ENCODE data around the gene KIF26A. TPM values are rescaled to one million over a fixed set of nuclear protein-coding genes. Genes with fewer than 3 reads are reported as not detected.

Gene KIF26A
- total RNA-seq, 1 donor from 2014 or later: 0.26 TPM

DNA sequence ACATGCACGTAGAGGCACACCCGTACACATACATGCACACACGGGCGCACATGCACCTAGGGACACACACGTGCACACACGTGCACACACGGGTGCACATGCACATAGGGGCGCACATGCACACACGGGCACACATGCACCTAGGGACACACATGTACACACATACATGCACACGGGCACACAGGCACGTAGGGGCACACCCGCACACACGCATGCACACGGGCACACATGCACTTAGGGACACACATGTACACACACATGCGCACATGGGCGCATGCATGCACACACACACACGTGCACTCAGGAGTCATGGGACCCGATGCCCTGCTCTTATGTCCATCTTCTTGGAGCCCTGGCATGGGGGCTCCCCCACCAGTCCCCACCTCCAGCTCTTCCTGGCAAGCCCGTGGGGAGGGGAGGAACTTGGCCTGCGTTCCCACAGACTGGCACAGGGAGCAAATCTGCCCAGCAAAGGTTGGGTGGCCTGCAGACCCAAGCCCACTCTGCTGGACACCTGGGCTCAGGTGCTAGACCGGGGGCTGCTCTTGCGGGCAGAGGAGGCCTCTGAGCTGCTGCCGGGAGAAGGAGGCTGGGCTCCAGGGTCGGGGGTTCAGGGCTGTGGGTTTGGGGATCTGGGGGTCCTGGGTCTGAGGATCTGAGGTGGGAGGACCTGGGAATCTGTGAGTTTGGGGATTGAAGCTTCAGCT lies 51.4 kb downstream of the KIF26A start:
- no peaks in the 10 kb centered on the region for H3K27me3 ChIP-seq (ENCODE audit: control insufficient read depth, insufficient read depth, low read length)
- no peak for FAIRE-seq

DNA sequence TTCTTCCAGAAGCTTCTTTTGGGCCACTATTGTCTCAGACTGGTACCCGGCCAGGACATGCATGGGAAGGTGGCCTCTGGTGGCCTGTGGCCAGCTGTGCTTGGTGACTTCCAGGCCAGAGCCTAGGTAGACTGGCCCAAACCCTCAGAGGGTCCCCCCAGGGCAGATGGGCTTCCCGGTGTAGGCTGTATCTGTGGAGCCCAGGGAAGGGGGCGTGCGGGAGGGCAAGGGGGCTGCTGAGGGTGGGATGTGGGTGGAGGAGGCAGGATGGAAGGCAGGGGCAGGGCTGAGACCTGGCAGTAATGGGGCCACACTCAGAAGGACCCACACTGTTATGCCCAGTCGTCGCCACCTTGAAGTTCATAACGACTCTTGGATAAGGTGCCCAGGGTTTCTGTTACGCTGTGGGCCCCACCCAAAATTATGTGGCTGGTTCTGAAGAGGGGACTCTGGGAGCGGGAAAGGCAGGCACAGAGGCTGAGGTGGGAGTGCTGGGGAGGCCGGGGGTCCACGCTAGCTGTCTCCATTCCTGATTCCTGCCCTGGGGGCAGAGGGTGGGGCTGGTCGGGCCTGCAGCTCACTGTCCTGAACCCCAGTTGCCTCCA lies 52.1 kb downstream of the KIF26A start:
- FAIRE-seq: no peak

More for the DNA sequence above, 51.4 kb downstream of the KIF26A start:
- TF ChIP-seq, protein P1, sequence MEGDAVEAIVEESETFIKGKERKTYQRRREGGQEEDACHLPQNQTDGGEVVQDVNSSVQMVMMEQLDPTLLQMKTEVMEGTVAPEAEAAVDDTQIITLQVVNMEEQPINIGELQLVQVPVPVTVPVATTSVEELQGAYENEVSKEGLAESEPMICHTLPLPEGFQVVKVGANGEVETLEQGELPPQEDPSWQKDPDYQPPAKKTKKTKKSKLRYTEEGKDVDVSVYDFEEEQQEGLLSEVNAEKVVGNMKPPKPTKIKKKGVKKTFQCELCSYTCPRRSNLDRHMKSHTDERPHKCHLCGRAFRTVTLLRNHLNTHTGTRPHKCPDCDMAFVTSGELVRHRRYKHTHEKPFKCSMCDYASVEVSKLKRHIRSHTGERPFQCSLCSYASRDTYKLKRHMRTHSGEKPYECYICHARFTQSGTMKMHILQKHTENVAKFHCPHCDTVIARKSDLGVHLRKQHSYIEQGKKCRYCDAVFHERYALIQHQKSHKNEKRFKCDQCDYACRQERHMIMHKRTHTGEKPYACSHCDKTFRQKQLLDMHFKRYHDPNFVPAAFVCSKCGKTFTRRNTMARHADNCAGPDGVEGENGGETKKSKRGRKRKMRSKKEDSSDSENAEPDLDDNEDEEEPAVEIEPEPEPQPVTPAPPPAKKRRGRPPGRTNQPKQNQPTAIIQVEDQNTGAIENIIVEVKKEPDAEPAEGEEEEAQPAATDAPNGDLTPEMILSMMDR (IDR thresholded peaks at IDR 0.05; ENCODE audit: insufficient read depth, low read length, severe bottlenecking): no peak
- no peak for DNase-seq (ENCODE audit: low read depth)
- H3K4me3 ChIP-seq (ENCODE audit: low read depth, low read length): no peak overlapping the region
- no peaks in the 10 kb centered on the region for H3K36me3 ChIP-seq (ENCODE audit: control insufficient read depth, insufficient read depth, low read length)

DNA sequence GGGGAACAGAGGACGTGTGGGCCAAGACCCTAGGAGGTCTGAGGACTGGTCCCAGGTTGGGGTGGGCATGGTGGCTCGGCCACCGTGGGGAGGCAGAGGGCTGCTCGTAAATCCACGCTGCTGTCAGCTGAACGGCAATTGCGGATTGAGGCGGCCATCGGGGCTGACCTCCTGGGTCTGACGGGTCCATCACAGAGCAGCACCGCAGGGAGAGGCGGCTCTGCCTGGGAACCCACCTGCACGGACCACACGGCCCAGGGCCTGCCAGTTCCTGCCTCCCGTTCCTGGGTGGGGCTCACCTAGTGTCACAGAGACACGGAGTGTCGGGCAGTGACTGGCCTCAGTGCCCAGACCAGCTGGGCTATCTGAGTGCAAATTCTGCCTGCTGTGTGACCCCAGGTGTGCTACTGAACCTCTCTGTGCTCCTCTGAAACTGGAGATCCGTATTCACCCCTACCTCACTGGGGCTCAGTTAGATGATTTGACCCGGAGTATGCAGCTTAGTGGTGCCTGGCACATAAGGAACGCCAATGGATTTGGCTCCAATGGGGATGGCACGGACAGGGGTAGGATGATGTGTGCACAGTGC lies 53.1 kb downstream of the KIF26A start:
- no peaks in the 10 kb centered on the region for H3K36me3 ChIP-seq (ENCODE audit: control insufficient read depth, insufficient read depth, low read length)
- FAIRE-seq: no peak
- TF ChIP-seq, protein P1 (IDR thresholded peaks at IDR 0.05; ENCODE audit: insufficient read depth, low read length, severe bottlenecking): no peak
- H3K4me3 ChIP-seq (ENCODE audit: low read depth, low read length): no peak overlapping the region
- H3K27me3 ChIP-seq (ENCODE audit: control insufficient read depth, insufficient read depth, low read length): no peaks in the 10 kb centered on the region
- DNase-seq (ENCODE audit: low read depth): no peak

More for the DNA sequence above, 52.1 kb downstream of the KIF26A start:
- TF ChIP-seq, protein P1 (IDR thresholded peaks at IDR 0.05; ENCODE audit: insufficient read depth, low read length, severe bottlenecking): no peak
- DNase-seq (ENCODE audit: low read depth): no peak
- Histone ChIP-seq H3K27me3 (ENCODE audit: control insufficient read depth, insufficient read depth, low read length) (no peaks in the 10 kb centered on the region), H3K36me3 (ENCODE audit: control insufficient read depth, insufficient read depth, low read length) (no peaks in the 10 kb centered on the region), H3K4me3 (ENCODE audit: low read depth, low read length) (no peak overlapping the region)

DNA sequence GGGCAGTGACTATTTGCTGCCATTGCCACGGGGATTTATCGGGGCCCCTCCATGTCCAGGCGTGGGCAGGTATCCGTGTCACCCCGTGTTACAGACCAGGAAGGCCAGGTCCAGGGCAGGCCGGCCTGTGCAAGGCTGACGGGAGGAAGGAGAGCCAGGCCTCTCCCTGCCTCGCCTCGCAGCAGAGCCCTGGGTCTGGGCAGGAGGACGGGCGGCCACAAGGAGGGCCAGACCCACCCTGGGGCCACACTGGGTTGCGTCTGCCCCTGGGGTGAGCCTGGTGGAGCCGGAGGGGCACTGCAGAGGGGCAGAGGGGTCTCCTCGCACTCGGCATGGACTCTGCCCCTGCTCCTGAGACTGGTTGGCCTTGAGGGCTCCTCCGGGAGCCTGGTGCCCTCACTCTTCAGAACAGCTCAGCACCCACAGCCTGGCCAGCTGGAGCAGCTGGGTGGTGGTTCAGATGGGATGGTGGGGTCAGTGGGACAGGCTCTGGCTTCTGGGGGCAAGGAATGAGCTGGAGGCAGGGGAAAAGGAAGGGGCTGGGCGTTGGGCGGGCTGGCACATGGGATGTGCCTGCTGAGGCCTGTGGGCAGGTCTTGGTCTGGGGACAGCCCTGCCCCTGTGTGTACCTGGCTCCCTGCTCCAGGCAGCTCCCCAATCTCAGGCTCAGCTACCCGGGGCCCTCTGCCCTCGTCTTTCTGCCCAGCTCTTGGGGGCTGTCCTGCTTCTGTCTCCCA lies 53.9 kb downstream of the KIF26A start:
- FAIRE-seq: no peak
- H3K27me3 ChIP-seq (ENCODE audit: control insufficient read depth, insufficient read depth, low read length): no peaks in the 10 kb centered on the region

DNA sequence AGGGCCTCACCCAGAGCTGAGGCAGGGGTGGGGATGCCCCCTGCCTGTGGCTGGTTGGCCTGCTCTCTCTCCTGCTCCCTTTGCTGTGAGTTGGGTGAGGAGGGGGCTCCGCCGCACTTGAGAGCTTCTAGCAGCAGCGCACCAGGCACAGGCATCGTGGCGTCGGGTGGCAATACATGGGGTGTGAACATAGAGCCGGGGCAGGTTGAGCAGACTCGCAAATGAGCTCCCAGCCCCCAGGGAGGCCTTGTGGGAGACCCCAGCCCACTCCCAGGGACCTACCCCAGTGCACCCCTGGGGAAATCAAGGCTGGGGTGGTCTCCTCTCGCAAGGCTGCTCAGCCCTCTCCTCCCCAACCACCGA lies 54.5 kb downstream of the KIF26A start:
- DNase-seq (ENCODE audit: low read depth) (no peak), FAIRE-seq (no peak)
- H3K27me3 ChIP-seq (ENCODE audit: control insufficient read depth, insufficient read depth, low read length): no peaks in the 10 kb centered on the region
- no peaks in the 10 kb centered on the region for H3K36me3 ChIP-seq (ENCODE audit: control insufficient read depth, insufficient read depth, low read length)
- H3K4me3 ChIP-seq (ENCODE audit: low read depth, low read length): no peak overlapping the region
- TF ChIP-seq, protein P1 (IDR thresholded peaks at IDR 0.05; ENCODE audit: insufficient read depth, low read length, severe bottlenecking): no peak

More for the DNA sequence above, 53.9 kb downstream of the KIF26A start:
- TF ChIP-seq, protein P1 (IDR thresholded peaks at IDR 0.05; ENCODE audit: insufficient read depth, low read length, severe bottlenecking): no peak
- H3K36me3 ChIP-seq (ENCODE audit: control insufficient read depth, insufficient read depth, low read length): no peaks in the 10 kb centered on the region
- DNase-seq (ENCODE audit: low read depth): no peak
- H3K4me3 ChIP-seq (ENCODE audit: low read depth, low read length): no peak overlapping the region

Measured in bronchial epithelial cell (primary cell).